ENCODE data around the gene PRR5L. TPM values are rescaled to one million over a fixed set of nuclear protein-coding genes. Genes with fewer than 3 reads are reported as not detected.

PRR5L gene
- total and polyA plus RNA-seq, 9 donors = 6.7 to 10.4 (median 7.1) TPM

GRCh38 chr11:36304351-36304750 is 8.3 kb downstream of the PRR5L start:
- Histone ChIP-seq H3K27ac (ENCODE audit: low read length) (no peak overlapping the region), H3K4me3 (ENCODE audit: low read length) (no peak overlapping the region), H3K36me3 (ENCODE audit: control insufficient read depth, insufficient read depth, low read length) (no peaks in the 10 kb centered on the region), H3K9me3 (replicated peaks; ENCODE audit: control insufficient read depth, low read depth, low read length) (no peaks in the 10 kb centered on the region), H3K27me3 (ENCODE audit: control insufficient read depth, insufficient read depth, low read length) (no peaks in the 10 kb centered on the region), H3K4me1 (ENCODE audit: control insufficient read depth, insufficient read depth, low read length) (peaks cover 19% of the 10 kb centered on the region)
- peak; percentile 61 for DNase-seq
- WGBS (ENCODE audit: insufficient coverage) = no CpG with 5 or more reads among the region's 1 CpG

GRCh38 chr11:36305047-36305446 is 9.0 kb downstream of the PRR5L start:
- Histone ChIP-seq H3K4me3 (ENCODE audit: low read length) (no peak overlapping the region), H3K4me1 (ENCODE audit: control insufficient read depth, insufficient read depth, low read length) (peaks cover 15% of the 10 kb centered on the region), H3K27ac (ENCODE audit: low read length) (no peak overlapping the region), H3K27me3 (ENCODE audit: control insufficient read depth, insufficient read depth, low read length) (no peaks in the 10 kb centered on the region), H3K9me3 (replicated peaks; ENCODE audit: control insufficient read depth, low read depth, low read length) (no peaks in the 10 kb centered on the region), H3K36me3 (ENCODE audit: control insufficient read depth, insufficient read depth, low read length) (no peaks in the 10 kb centered on the region)
- no CpG with 5 or more reads among the region's 1 CpG for WGBS (ENCODE audit: insufficient coverage)
- DNase-seq = no peak

GRCh38 chr11:36306888-36307287 is 10.8 kb downstream of the PRR5L start:
- no peak overlapping the region for H3K4me3 ChIP-seq (ENCODE audit: low read length)
- no peaks in the 10 kb centered on the region for H3K4me1 ChIP-seq (ENCODE audit: control insufficient read depth, insufficient read depth, low read length)
- H3K36me3 ChIP-seq (ENCODE audit: control insufficient read depth, insufficient read depth, low read length) = no peaks in the 10 kb centered on the region
- H3K27ac ChIP-seq (ENCODE audit: low read length) = no peak overlapping the region
- WGBS (ENCODE audit: insufficient coverage) = no CpG with 5 or more reads among the region's 3 CpGs
- H3K27me3 ChIP-seq (ENCODE audit: control insufficient read depth, insufficient read depth, low read length) = no peaks in the 10 kb centered on the region
- no peaks in the 10 kb centered on the region for H3K9me3 ChIP-seq (replicated peaks; ENCODE audit: control insufficient read depth, low read depth, low read length)
- DNase-seq = no peak

GRCh38 chr11:36308577-36308976 is 12.5 kb downstream of the PRR5L start:
- no peak for DNase-seq
- no CpG with 5 or more reads among the region's 1 CpG for WGBS (ENCODE audit: insufficient coverage)
- Histone ChIP-seq H3K4me3 (ENCODE audit: low read length) (no peak overlapping the region), H3K27me3 (ENCODE audit: control insufficient read depth, insufficient read depth, low read length) (no peaks in the 10 kb centered on the region), H3K9me3 (replicated peaks; ENCODE audit: control insufficient read depth, low read depth, low read length) (no peaks in the 10 kb centered on the region), H3K27ac (ENCODE audit: low read length) (no peak overlapping the region), H3K36me3 (ENCODE audit: control insufficient read depth, insufficient read depth, low read length) (no peaks in the 10 kb centered on the region), H3K4me1 (ENCODE audit: control insufficient read depth, insufficient read depth, low read length) (peaks cover 13% of the 10 kb centered on the region)

GRCh38 chr11:36309779-36310178 is 13.7 kb downstream of the PRR5L start:
- H3K36me3 ChIP-seq (ENCODE audit: control insufficient read depth, insufficient read depth, low read length) = no peaks in the 10 kb centered on the region
- no peak overlapping the region for H3K27ac ChIP-seq (ENCODE audit: low read length)
- no peaks in the 10 kb centered on the region for H3K9me3 ChIP-seq (replicated peaks; ENCODE audit: control insufficient read depth, low read depth, low read length)
- no peaks in the 10 kb centered on the region for H3K27me3 ChIP-seq (ENCODE audit: control insufficient read depth, insufficient read depth, low read length)
- DNase-seq = no peak
- no peak overlapping the region for H3K4me3 ChIP-seq (ENCODE audit: low read length)
- peaks cover 18% of the 10 kb centered on the region for H3K4me1 ChIP-seq (ENCODE audit: control insufficient read depth, insufficient read depth, low read length)
- 85% methylated on average over 4 of the region's 4 CpGs for WGBS (ENCODE audit: insufficient coverage)

- Histone ChIP-seq H3K27ac (ENCODE audit: low read length) (no peak overlapping the region), H3K36me3 (ENCODE audit: control insufficient read depth, insufficient read depth, low read length) (no peaks in the 10 kb centered on the region), H3K27me3 (ENCODE audit: control insufficient read depth, insufficient read depth, low read length) (no peaks in the 10 kb centered on the region), H3K4me1 (ENCODE audit: control insufficient read depth, insufficient read depth, low read length) (peaks cover 18% of the 10 kb centered on the region), H3K9me3 (replicated peaks; ENCODE audit: control insufficient read depth, low read depth, low read length) (no peaks in the 10 kb centered on the region), H3K4me3 (ENCODE audit: low read length) (no peak overlapping the region)
- WGBS (ENCODE audit: insufficient coverage) = no CpG with 5 or more reads among the region's 4 CpGs
- DNase-seq = peak; percentile 64
Measured at GRCh38 chr11:36311926-36312595, 16.0 kb downstream of the PRR5L start.

- 60% methylated on average over 1 of the region's 6 CpGs for WGBS (ENCODE audit: insufficient coverage)
- H3K4me3 ChIP-seq (ENCODE audit: low read length) = no peak overlapping the region
- no peaks in the 10 kb centered on the region for H3K27me3 ChIP-seq (ENCODE audit: control insufficient read depth, insufficient read depth, low read length)
- H3K27ac ChIP-seq (ENCODE audit: low read length) = no peak overlapping the region
- DNase-seq = peak; percentile 90
- no peaks in the 10 kb centered on the region for H3K9me3 ChIP-seq (replicated peaks; ENCODE audit: control insufficient read depth, low read depth, low read length)
- no peaks in the 10 kb centered on the region for H3K36me3 ChIP-seq (ENCODE audit: control insufficient read depth, insufficient read depth, low read length)
- H3K4me1 ChIP-seq (ENCODE audit: control insufficient read depth, insufficient read depth, low read length) = peaks cover 18% of the 10 kb centered on the region
Measured at GRCh38 chr11:36312611-36313472, 16.8 kb downstream of the PRR5L start.

GRCh38 chr11:36313750-36314433 is 17.8 kb downstream of the PRR5L start:
- no peaks in the 10 kb centered on the region for H3K9me3 ChIP-seq (replicated peaks; ENCODE audit: control insufficient read depth, low read depth, low read length)
- H3K4me3 ChIP-seq (ENCODE audit: low read length) = no peak overlapping the region
- peaks cover 18% of the 10 kb centered on the region for H3K4me1 ChIP-seq (ENCODE audit: control insufficient read depth, insufficient read depth, low read length)
- no peaks in the 10 kb centered on the region for H3K36me3 ChIP-seq (ENCODE audit: control insufficient read depth, insufficient read depth, low read length)
- H3K27me3 ChIP-seq (ENCODE audit: control insufficient read depth, insufficient read depth, low read length) = no peaks in the 10 kb centered on the region
- H3K27ac ChIP-seq (ENCODE audit: low read length) = no peak overlapping the region
- no CpG with 5 or more reads among the region's 3 CpGs for WGBS (ENCODE audit: insufficient coverage)
- DNase-seq = no peak

GRCh38 chr11:36314434-36314767 is 18.3 kb downstream of the PRR5L start:
- Histone ChIP-seq H3K27me3 (ENCODE audit: control insufficient read depth, insufficient read depth, low read length) (no peaks in the 10 kb centered on the region), H3K27ac (ENCODE audit: low read length) (no peak overlapping the region), H3K9me3 (replicated peaks; ENCODE audit: control insufficient read depth, low read depth, low read length) (no peaks in the 10 kb centered on the region), H3K4me1 (ENCODE audit: control insufficient read depth, insufficient read depth, low read length) (peaks cover 18% of the 10 kb centered on the region), H3K4me3 (ENCODE audit: low read length) (no peak overlapping the region), H3K36me3 (ENCODE audit: control insufficient read depth, insufficient read depth, low read length) (no peaks in the 10 kb centered on the region)
- DNase-seq = peak; percentile 72
- WGBS (ENCODE audit: insufficient coverage) = 25% methylated on average over 2 of the region's 6 CpGs

- Histone ChIP-seq H3K36me3 (ENCODE audit: control insufficient read depth, insufficient read depth, low read length) (no peaks in the 10 kb centered on the region), H3K9me3 (replicated peaks; ENCODE audit: control insufficient read depth, low read depth, low read length) (no peaks in the 10 kb centered on the region), H3K27ac (ENCODE audit: low read length) (no peak overlapping the region), H3K27me3 (ENCODE audit: control insufficient read depth, insufficient read depth, low read length) (no peaks in the 10 kb centered on the region), H3K4me3 (ENCODE audit: low read length) (no peak overlapping the region), H3K4me1 (ENCODE audit: control insufficient read depth, insufficient read depth, low read length) (peaks cover 18% of the 10 kb centered on the region)
- no peak for DNase-seq
- 70% methylated on average over 3 of the region's 3 CpGs for WGBS (ENCODE audit: insufficient coverage)
Measured at GRCh38 chr11:36316049-36316448, 20.0 kb downstream of the PRR5L start.

All from muscle of leg (tissue), 11 donors.